Fibroblast of lung (primary cell): ENCODE measurements around the gene ANKMY1.

ENCODE experiments used
- CTCF ChIP-seq, 2 donors: IDR thresholded peaks in 1 of 2; conservative IDR thresholded peaks in 1 of 2; 1 replicate in 1 of 2; 2 replicates in 1 of 2; pipeline ENCODE4 v1.5.1; 2011 to 2012; ENCODE audit warnings: low read length in 2 of 2, control low read depth in 1 of 2, inconsistent platforms in 1 of 2, low read depth in 1 of 2, mild to moderate bottlenecking in 1 of 2
- EZH2 ChIP-seq: IDR thresholded peaks from 2 replicates; pipeline ENCODE4 v1.5.1; 2012; ENCODE audit warnings: low read length, control low read depth, mild to moderate bottlenecking; ENCODE audit errors: missing control alignments

DNA sequence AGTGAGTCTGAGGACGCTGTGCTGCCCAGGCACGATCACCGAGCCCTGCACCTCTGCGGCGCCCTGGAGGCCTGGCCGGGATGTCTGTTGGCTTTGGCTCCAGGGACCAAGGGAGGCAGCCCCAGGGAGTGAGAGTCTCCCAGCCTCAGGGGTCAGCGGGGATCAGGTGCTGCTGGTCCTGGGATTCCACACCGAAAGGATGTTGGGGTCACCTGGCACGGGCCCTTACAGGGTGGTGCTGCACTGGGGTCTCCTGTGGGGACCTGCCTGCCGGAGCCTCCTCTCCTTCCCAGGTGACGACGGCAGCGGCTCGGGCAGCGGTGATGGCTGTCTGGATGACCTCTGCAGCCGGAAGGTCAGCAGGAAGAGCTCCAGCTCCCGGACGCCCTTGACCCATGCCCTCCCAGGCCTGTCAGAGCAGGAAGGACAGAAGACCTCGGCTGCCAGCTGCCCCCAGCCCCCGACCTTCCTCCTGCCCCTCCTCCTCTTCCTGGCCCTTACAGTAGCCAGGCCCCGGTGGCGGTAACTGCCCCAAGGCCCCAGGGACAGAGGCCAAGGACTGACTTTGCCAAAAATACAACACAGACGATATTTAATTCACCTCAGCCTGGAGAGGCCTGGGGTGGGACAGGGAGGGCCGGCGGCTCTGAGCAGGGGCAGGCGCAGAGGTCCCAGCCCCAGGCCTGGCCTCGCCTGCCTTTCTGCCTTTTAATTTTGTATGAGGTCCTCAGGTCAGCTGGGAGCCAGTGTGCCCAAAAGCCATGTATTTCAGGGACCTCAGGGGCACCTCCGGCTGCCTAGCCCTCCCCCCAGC lies 91.8 kb downstream of the ANKMY1 start:
- TF ChIP-seq CTCF (conservative IDR thresholded peaks at IDR 0.05 in 1 of 2, IDR thresholded peaks at IDR 0.05 in 1 of 2; ENCODE audit: low read depth in 1 of 2, low read length in 2 of 2) (no peak), EZH2 (no peak)
